Gastroesophageal sphincter (tissue), 3 donors: Measurements from ENCODE around the gene ANKS1A.
"Not testable (repeated sequence)": the region's sequence is repeated elsewhere in the genome, so short reads cannot be mapped to it uniquely, and the experiment has no call there.

Source experiments
- CTCF ChIP-seq, 4 experiments: fragments of 200-600 bp in 2 of 4; fragments of 450-650 bp in 2 of 4; sonication (generic) in 1 of 4; IDR thresholded peaks; one replicate each; pipeline ENCODE4 v1.5.1; 2017 to 2019; ENCODE audit warnings: antibody characterized with exemption in 4 of 4, mild to moderate bottlenecking in 2 of 4, moderate library complexity in 2 of 4
- EP300 ChIP-seq: sonication (generic); formaldehyde crosslinking; IDR thresholded peaks from one replicate; pipeline ENCODE4 v1.6.1; 2017; ENCODE audit warnings: antibody characterized with exemption, mild to moderate bottlenecking

- TF ChIP-seq CTCF (IDR thresholded peaks at IDR 0.05); EP300: not testable (repeated sequence)
Measured at GRCh38 chr6:35106061-35106460, 217.0 kb downstream of the ANKS1A start.
